Stomach (tissue), 4 donors: Measurements from ENCODE around the gene HLCS.

Experiments
- CTCF ChIP-seq, 7 experiments: fragments of 450-650 bp in 4 of 7; fragments of 200-600 bp in 3 of 7; sonication (generic) in 3 of 7; IDR thresholded peaks; one replicate each; pipeline ENCODE4 v1.5.1; 2016 to 2019; ENCODE audit warnings: antibody characterized with exemption in 7 of 7, control low read depth in 2 of 7, mild to moderate bottlenecking in 1 of 7
- POLR2A ChIP-seq, 4 donors: fragments of 450-650 bp; IDR thresholded peaks; one replicate each; pipeline ENCODE4 v1.6.1; 2016; ENCODE audit warnings: antibody characterized with exemption in 4 of 4, control low read depth in 2 of 4, mild to moderate bottlenecking in 1 of 4, moderate library complexity in 1 of 4
- POLR2AphosphoS5 ChIP-seq, 3 donors: sonication (generic); formaldehyde crosslinking; IDR thresholded peaks; one replicate each; pipeline ENCODE4 v1.6.1; 2016; ENCODE audit warnings: antibody characterized with exemption in 3 of 3

- TF ChIP-seq CTCF (IDR thresholded peaks at IDR 0.05) (no peak), POLR2A (IDR thresholded peaks at IDR 0.05) (no peak), POLR2AphosphoS5 (IDR thresholded peaks at IDR 0.05) (no peak)
Observed at GRCh38 chr21:36877741-36878140, 88.7 kb downstream of the HLCS start.
